Measurements from ENCODE around the gene AARSD1.

Gene AARSD1

GRCh38 chr17:42967925-42968324 lies 3.7 kb upstream of the AARSD1 start:
- H3K4me3 ChIP-seq (replicated peaks in 1 of 2; ENCODE audit: low read depth in 2 of 2, low read length in 2 of 2) = no peak overlapping the region
- TF ChIP-seq CTCF (IDR thresholded peaks at IDR 0.05; ENCODE audit: low read depth, low read length) = no peak
- DNase-seq (ENCODE audit: low read depth in 2 of 2) = no peak

- TF ChIP-seq CTCF (IDR thresholded peaks at IDR 0.05; ENCODE audit: low read depth, low read length) = no peak
- DNase-seq (ENCODE audit: low read depth in 2 of 2) = no peak
- H3K4me3 ChIP-seq (replicated peaks in 1 of 2; ENCODE audit: low read depth in 2 of 2, low read length in 2 of 2) = no peak overlapping the region
Observed at GRCh38 chr17:42953669-42954068, 10.6 kb downstream of the AARSD1 start.

GRCh38 chr17:42950044-42950783 lies 14.0 kb downstream of the AARSD1 start:
- no peak for DNase-seq (ENCODE audit: low read depth in 2 of 2)
- TF ChIP-seq CTCF (IDR thresholded peaks at IDR 0.05; ENCODE audit: low read depth, low read length) = no peak
- no peak overlapping the region for H3K4me3 ChIP-seq (replicated peaks in 1 of 2; ENCODE audit: low read depth in 2 of 2, low read length in 2 of 2)

- DNase-seq (ENCODE audit: low read depth in 2 of 2) = no peak
- no peak overlapping the region for H3K4me3 ChIP-seq (replicated peaks in 1 of 2; ENCODE audit: low read depth in 2 of 2, low read length in 2 of 2)
- TF ChIP-seq CTCF (IDR thresholded peaks at IDR 0.05; ENCODE audit: low read depth, low read length) = no peak
Observed at GRCh38 chr17:42946812-42947211, 17.4 kb downstream of the AARSD1 start.

GRCh38 chr17:42944211-42944610 lies 20.0 kb downstream of the AARSD1 start:
- DNase-seq (ENCODE audit: low read depth in 2 of 2) = peak; percentile 23 to 28
- no peak for TF ChIP-seq CTCF (IDR thresholded peaks at IDR 0.05; ENCODE audit: low read depth, low read length)
- no peak overlapping the region for H3K4me3 ChIP-seq (replicated peaks in 1 of 2; ENCODE audit: low read depth in 2 of 2, low read length in 2 of 2)

- no peak overlapping the region for H3K4me3 ChIP-seq (replicated peaks in 1 of 2; ENCODE audit: low read depth in 2 of 2, low read length in 2 of 2)
- TF ChIP-seq CTCF (IDR thresholded peaks at IDR 0.05; ENCODE audit: low read depth, low read length) = peak; percentile 76
- peak; percentile 78 for DNase-seq (ENCODE audit: low read depth in 2 of 2)
Observed at GRCh38 chr17:42937712-42938596, 26.3 kb downstream of the AARSD1 start.

Data from cardiac fibroblast (primary cell).